Psoas muscle (tissue), 8 donors: ENCODE measurements around the gene ERCC6L2. TPM values are rescaled to one million over a fixed set of nuclear protein-coding genes. Genes with fewer than 3 reads are reported as not detected.

Source experiments
- ATAC-seq, 4 donors: fragments of 200-7000 bp; cut with Tn5 transposase; one replicate each; pipeline ENCODE4 v1.9.1; 2020; ENCODE audit warnings: moderate library complexity in 3 of 4, mild to moderate bottlenecking in 2 of 4
- DNase-seq, 2 donors: peaks; one replicate each; pipeline ENCODE4 v3.0.0-alpha.2; 2020
- H3K27ac ChIP-seq: fragments of 200-600 bp; one replicate; pipeline ENCODE4 v1.8.0; 2022
- H3K27me3 ChIP-seq, 3 donors: fragments of 200-600 bp in 1 of 3; one replicate each; pipeline versions ENCODE4 v1.6.1 to v1.8.0; 2013 to 2022; ENCODE audit warnings: low read length in 2 of 3, mild to moderate bottlenecking in 2 of 3, moderate library complexity in 1 of 3; ENCODE audit not compliant: insufficient read depth in 3 of 3
- H3K36me3 ChIP-seq, 2 donors: fragments of 200-600 bp in 1 of 2; one replicate each; pipeline versions ENCODE4 v1.6.1 to v1.8.0; 2013 to 2022; ENCODE audit warnings: low read depth in 1 of 2, mild to moderate bottlenecking in 1 of 2, moderate library complexity in 1 of 2; ENCODE audit not compliant: insufficient read depth in 1 of 2
- H3K4me1 ChIP-seq: fragments of 200-600 bp; one replicate; pipeline ENCODE4 v1.8.0; 2022
- H3K4me3 ChIP-seq: fragments of 200-600 bp; one replicate; pipeline ENCODE4 v1.8.0; 2022; ENCODE audit warnings: mild to moderate bottlenecking
- H3K9me3 ChIP-seq: fragments of 200-600 bp; one replicate; pipeline ENCODE4 v1.8.0; 2022
- CTCF ChIP-seq: fragments of 200-600 bp; IDR thresholded peaks from one replicate; pipeline ENCODE4 v1.8.0; 2022; ENCODE audit warnings: antibody characterized with exemption
- WGBS, 3 donors: extraction: QIAGEN DNeasy Blood & Tissue Kit; methylation state at CpG; one replicate each; pipeline versions ENCODE4 v1.1.6 to v1.1.7; 2013; 5-methylcytosine and 5-hydroxymethylcytosine counted together
- intact Hi-C, 2 donors: fragments of 100-400 bp; cut with DNase I; formaldehyde crosslinking; loops; one replicate each; pipeline versions ENCODE4 v1.11.0 to v1.14.2; 2022
- polyA plus RNA-seq, 3 donors: library from polyadenylated mRNA; stranded (reverse); fragments of 200-250 nt; gene quantifications; one replicate each; pipeline ENCODE4 v1.2.3, GENCODE V29; 2013
- total RNA-seq, 4 donors: library from RNA; stranded (reverse); fragmentation: NEBNext Ultra II Directional in 2 of 4; extraction: Animal tissue kit (Norgen Biotek cat#: 25700) in 2 of 4; gene quantifications; one replicate each; pipeline versions ENCODE4 v1.2.1 to v1.2.4, GENCODE V29; 2021 to 2023
- donor health status: healthy with polysubstance abuse.
- donor health status: DM: no; HTN: no; CAD: no; lungs with moderate emphysema.
- donor health status: Bipolar disorder and iron deficiency.
- donor health status: healthy.
- donor health status: DM: yes; HTN: yes; CAD: no.
- donor health status: DM: no; HTN: no; CAD: no.
- donor health status: DM: no; HTN: no; CAD: no.
- donor health status: DM: yes; HTN: yes; CAD: no.

Gene ERCC6L2
- total and polyA plus RNA-seq, 7 donors = 6.9 to 27.1 (median 19.8) TPM

GRCh38 chr9:95840074-95840473, 35.4 kb upstream of the ERCC6L2 start:
- no peak for TF ChIP-seq CTCF
- Histone ChIP-seq H3K4me1 (no peaks in the 10 kb centered on the region), H3K27me3 (no peaks in the 10 kb centered on the region), H3K9me3 (no peaks in the 10 kb centered on the region), H3K4me3 (no peak overlapping the region), H3K27ac (no peak overlapping the region), H3K36me3 (no peaks in the 10 kb centered on the region)
- no peak for DNase-seq
- no peak for ATAC-seq
- intact Hi-C loops = no loop called here
- WGBS, 3 donors = 45 to 53% (median 49%) methylated on average over 2 of the region's 2 CpGs

- ATAC-seq = no peak
- no peaks in the 10 kb centered on the region for H3K9me3 ChIP-seq
- WGBS, 3 donors = 70 to 85% (median 72%) methylated on average over 3 of the region's 3 CpGs
- H3K4me3 ChIP-seq = no peak overlapping the region
- H3K36me3 ChIP-seq = no peaks in the 10 kb centered on the region
- H3K27ac ChIP-seq = no peak overlapping the region
- intact Hi-C loops = no loop called here
- TF ChIP-seq CTCF = no peak
- no peak for DNase-seq
- H3K27me3 ChIP-seq = no peaks in the 10 kb centered on the region
- H3K4me1 ChIP-seq = no peaks in the 10 kb centered on the region
Measured at GRCh38 chr9:95841377-95841776, 34.1 kb upstream of the ERCC6L2 start.

- 26 to 57% (median 38%) methylated on average over 1 of the region's 1 CpG for WGBS, 3 donors
- no peak for TF ChIP-seq CTCF
- no peak overlapping the region for H3K27ac ChIP-seq
- no peaks in the 10 kb centered on the region for H3K27me3 ChIP-seq
- intact Hi-C loops = no loop called here
- H3K4me1 ChIP-seq = no peaks in the 10 kb centered on the region
- no peak for ATAC-seq
- no peak for DNase-seq
- no peaks in the 10 kb centered on the region for H3K36me3 ChIP-seq
- H3K4me3 ChIP-seq = no peak overlapping the region
- H3K9me3 ChIP-seq = no peaks in the 10 kb centered on the region
Measured at GRCh38 chr9:95845751-95846150, 29.7 kb upstream of the ERCC6L2 start.

GRCh38 chr9:95848764-95849163, 26.7 kb upstream of the ERCC6L2 start:
- Histone ChIP-seq H3K4me3 (no peak overlapping the region), H3K36me3 (no peaks in the 10 kb centered on the region), H3K9me3 (no peaks in the 10 kb centered on the region), H3K27ac (no peak overlapping the region), H3K4me1 (no peaks in the 10 kb centered on the region), H3K27me3 (no peaks in the 10 kb centered on the region)
- DNase-seq (no peak), ATAC-seq (no peak)
- no peak for TF ChIP-seq CTCF
- intact Hi-C loops = no loop called here
